Retina (tissue), 1 donor: ENCODE data around the gene TSPY1.
"Not testable (repeated sequence)": the region's sequence is repeated elsewhere in the genome, so short reads cannot be mapped to it uniquely, and the experiment has no call there.

Source experiments
- DNase-seq: peaks from one replicate; pipeline ENCODE4 v3.0.0-alpha.2; 2016

TSPY1 gene

GRCh38 chrY:9466655-9467054 lies at the start of gene TSPY1:
TSS of gene TSPY1 (plus strand) at chrY:9466955. CDS start at chrY:9467001, 46 bp downstream.
- DNase-seq, result not testable (repeated sequence)

GRCh38 chrY:9486967-9487366 lies 20.2 kb downstream of the TSPY1 start, which contains the start of gene TSPY9:
TSS of gene TSPY9 (plus strand) at chrY:9487267. CDS start at chrY:9487313, 46 bp downstream.
- DNase-seq, result not testable (repeated sequence)

GRCh38 chrY:9504396-9504795 lies 37.6 kb downstream of the TSPY1 start:
- DNase-seq, result not testable (repeated sequence)

- DNase-seq, result not testable (repeated sequence)
Observed at GRCh38 chrY:9516287-9516686, 49.5 kb downstream of the TSPY1 start.
